Nephron (organoid): ENCODE results near the gene KIAA0232.

Experiments
- H3K27ac Mint-ChIP-seq, 3 experiments: 2 replicates each; pipeline ENCODE4 v1.8.0; 2020; ENCODE audit warnings: mixed read lengths in 3 of 3, mild to moderate bottlenecking in 2 of 3, moderate library complexity in 1 of 3
- H3K27me3 Mint-ChIP-seq: 2 replicates; pipeline ENCODE4 v1.8.0; 2021; ENCODE audit warnings: low read depth, mild to moderate bottlenecking, moderate library complexity, mixed read lengths
- H3K36me3 Mint-ChIP-seq: 2 replicates; pipeline ENCODE4 v1.8.0; 2020; ENCODE audit warnings: low read depth, mixed read lengths
- H3K4me1 Mint-ChIP-seq: 2 replicates; pipeline ENCODE4 v1.8.0; 2020; ENCODE audit warnings: mixed read lengths
- H3K4me3 Mint-ChIP-seq, 3 experiments: 2 replicates each; pipeline ENCODE4 v1.8.0; 2020; ENCODE audit warnings: mild to moderate bottlenecking in 3 of 3, mixed read lengths in 3 of 3, moderate library complexity in 2 of 3
- H3K9me3 Mint-ChIP-seq: 2 replicates; pipeline ENCODE4 v1.8.0; 2020; ENCODE audit warnings: mixed read lengths
- TF ChIP-seq, protein P1 (sequence below), 3 experiments: fragments of 200-600 bp; sonication (generic); IDR thresholded peaks; one replicate each; pipeline ENCODE4 v1.5.0; 2021; ENCODE audit warnings: antibody characterized with exemption in 3 of 3; ENCODE audit not compliant: unreplicated experiment in 3 of 3

KIAA0232 gene

DNA sequence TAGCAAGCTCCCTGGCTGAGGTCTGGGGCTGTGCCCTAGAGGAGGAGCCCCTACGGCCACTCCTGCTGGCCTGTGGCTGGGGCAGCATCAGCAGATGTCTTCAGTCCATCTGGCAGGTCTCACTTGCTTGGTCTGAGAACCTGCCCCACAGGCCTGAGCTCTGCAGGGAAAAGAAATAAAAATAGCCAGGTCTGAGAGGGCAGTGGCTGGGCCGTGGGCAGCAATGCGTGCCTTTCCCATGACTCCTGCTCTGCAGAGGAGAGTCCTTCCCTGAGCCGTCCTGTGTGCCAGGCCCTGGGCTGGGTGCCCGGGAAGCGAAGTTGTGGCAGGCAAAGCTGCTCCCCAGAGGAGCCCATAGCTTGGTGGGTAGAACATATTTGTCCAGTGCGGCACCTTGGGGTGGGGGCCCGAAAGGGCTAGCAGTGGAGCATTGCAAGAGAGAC, 11.3 kb upstream of the KIAA0232 start:
- TF ChIP-seq, protein P1, sequence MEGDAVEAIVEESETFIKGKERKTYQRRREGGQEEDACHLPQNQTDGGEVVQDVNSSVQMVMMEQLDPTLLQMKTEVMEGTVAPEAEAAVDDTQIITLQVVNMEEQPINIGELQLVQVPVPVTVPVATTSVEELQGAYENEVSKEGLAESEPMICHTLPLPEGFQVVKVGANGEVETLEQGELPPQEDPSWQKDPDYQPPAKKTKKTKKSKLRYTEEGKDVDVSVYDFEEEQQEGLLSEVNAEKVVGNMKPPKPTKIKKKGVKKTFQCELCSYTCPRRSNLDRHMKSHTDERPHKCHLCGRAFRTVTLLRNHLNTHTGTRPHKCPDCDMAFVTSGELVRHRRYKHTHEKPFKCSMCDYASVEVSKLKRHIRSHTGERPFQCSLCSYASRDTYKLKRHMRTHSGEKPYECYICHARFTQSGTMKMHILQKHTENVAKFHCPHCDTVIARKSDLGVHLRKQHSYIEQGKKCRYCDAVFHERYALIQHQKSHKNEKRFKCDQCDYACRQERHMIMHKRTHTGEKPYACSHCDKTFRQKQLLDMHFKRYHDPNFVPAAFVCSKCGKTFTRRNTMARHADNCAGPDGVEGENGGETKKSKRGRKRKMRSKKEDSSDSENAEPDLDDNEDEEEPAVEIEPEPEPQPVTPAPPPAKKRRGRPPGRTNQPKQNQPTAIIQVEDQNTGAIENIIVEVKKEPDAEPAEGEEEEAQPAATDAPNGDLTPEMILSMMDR (IDR thresholded peaks at IDR 0.05; ENCODE audit: unreplicated experiment in 3 of 3): no peak
- no peak overlapping the region for H3K4me3 Mint-ChIP-seq
- H3K36me3 Mint-ChIP-seq: no peaks in the 10 kb centered on the region
- no peaks in the 10 kb centered on the region for H3K9me3 Mint-ChIP-seq
- H3K27ac Mint-ChIP-seq: peak overlapping the region in 2 of 3 experiments; percentile 69 to 84
- H3K4me1 Mint-ChIP-seq: peaks cover 19% of the 10 kb centered on the region
- peaks cover 5% of the 10 kb centered on the region for H3K27me3 Mint-ChIP-seq

DNA sequence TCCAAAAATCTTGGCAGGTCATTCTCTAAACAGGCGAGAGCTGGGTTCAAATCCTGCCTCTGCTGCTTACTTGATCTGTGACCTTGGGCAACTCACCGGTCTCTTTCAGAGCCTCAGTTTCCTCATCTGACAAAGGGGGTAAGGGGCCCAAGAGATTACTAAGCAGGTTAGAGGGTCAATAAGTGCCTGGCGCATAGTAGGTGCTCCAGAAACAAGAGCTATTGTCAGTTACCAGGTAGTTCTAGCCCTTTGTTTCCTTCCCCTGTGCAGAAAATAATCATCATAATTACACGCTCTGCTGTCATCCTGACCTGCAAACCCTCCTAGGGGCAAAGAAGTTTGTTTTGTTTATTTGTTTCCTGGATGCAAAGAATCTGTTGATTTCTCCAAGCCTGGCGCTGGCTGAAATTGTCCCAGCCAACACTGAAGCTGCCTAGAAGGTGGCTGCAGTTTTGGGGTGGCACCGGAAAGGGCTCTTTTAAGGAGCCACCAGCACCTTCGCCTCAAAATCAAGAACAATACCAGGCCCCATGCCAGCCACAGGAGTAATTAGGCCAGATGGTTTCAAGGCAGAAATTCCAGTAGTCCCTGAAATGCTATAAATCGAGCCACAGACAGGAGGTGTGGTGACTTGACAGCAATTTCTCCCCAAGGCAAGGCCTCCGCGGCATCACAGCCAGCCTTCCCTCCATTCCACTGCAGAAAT, 10.2 kb upstream of the KIAA0232 start:
- Mint-ChIP-seq H3K27ac (peak overlapping the region; percentile 53 to 84 (median 76)), H3K27me3 (peaks cover 10% of the 10 kb centered on the region), H3K9me3 (no peaks in the 10 kb centered on the region), H3K4me3 (no peak overlapping the region), H3K36me3 (no peaks in the 10 kb centered on the region), H3K4me1 (peaks cover 19% of the 10 kb centered on the region)
- TF ChIP-seq, protein P1 (IDR thresholded peaks at IDR 0.05; ENCODE audit: unreplicated experiment in 3 of 3): no peak

DNA sequence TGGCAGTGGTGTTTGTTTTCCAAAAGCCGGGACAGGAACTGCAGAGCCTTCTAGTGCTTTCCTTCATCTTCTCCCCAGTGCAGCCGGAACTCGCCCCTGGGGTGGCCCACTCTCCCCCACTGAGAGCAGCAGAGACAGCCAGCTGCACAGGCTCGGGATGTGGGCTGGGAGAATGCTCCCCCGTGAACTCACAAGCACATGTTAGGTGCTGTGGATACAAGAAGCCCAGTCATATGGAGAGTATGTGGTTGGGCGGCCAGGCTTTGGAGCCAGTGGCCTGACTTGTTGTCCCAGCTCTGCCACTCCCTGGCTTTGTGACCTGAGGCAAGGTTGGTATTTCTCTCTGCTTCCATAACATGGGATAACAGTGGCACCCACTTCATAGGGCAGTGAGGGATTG, 9.4 kb upstream of the KIAA0232 start:
- TF ChIP-seq, protein P1 (IDR thresholded peaks at IDR 0.05; ENCODE audit: unreplicated experiment in 3 of 3): no peak
- H3K9me3 Mint-ChIP-seq: no peaks in the 10 kb centered on the region

DNA sequence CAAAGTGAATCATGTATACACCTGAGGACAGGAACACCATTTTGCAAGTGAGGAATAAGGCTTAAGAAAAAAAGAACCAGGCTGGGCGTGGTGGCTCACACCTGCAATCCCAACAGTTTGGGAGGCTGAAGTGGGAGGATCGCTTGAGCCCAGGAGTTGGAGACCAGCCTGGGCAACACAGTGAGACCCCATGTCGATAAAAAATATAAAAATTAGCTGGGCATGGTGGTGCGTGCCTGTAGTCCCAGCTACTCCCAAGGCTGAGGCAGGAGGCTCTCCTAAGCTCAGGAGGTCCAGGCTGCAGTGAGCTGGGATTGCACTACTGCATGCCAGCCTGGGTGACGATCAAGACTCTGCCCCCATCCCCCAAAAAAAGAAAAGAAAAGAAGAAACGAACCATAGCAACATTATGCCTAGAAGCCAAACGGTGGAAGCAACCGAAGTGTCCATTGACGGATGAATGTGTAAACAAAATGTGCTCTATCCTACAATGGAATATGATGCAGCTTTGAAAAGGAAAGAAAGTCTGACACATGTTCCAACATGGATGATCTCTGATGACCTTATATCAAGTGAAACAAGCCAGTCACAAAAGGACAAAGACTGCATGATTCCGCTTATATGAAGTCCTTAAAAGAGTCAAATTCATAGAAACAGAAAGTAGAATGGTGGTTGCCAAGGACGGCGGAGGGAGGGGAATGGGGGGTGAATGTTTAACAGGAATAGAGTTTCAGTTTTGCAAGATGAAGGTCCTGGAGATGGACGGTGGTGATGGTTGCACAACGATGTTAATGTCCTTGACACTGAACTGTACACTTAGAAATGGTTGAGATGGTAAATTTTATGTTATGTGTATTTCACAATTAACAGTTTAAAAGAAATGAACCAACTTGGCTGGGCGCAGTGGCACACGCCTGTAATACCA, 8.6 kb upstream of the KIAA0232 start:
- H3K27ac Mint-ChIP-seq: peak overlapping the region in 2 of 3 experiments; percentile 76 to 84
- peaks cover 19% of the 10 kb centered on the region for H3K27me3 Mint-ChIP-seq
- no peaks in the 10 kb centered on the region for H3K36me3 Mint-ChIP-seq
- TF ChIP-seq, protein P1 (IDR thresholded peaks at IDR 0.05; ENCODE audit: unreplicated experiment in 3 of 3): no peak
- H3K4me3 Mint-ChIP-seq: no peak overlapping the region
- H3K4me1 Mint-ChIP-seq: peaks cover 19% of the 10 kb centered on the region
- H3K9me3 Mint-ChIP-seq: no peaks in the 10 kb centered on the region

More for the DNA sequence above, 9.4 kb upstream of the KIAA0232 start:
- Mint-ChIP-seq H3K27ac (peak overlapping the region; percentile 53 to 84 (median 76)), H3K36me3 (no peaks in the 10 kb centered on the region), H3K27me3 (peaks cover 14% of the 10 kb centered on the region), H3K4me1 (peaks cover 19% of the 10 kb centered on the region), H3K4me3 (no peak overlapping the region)

DNA sequence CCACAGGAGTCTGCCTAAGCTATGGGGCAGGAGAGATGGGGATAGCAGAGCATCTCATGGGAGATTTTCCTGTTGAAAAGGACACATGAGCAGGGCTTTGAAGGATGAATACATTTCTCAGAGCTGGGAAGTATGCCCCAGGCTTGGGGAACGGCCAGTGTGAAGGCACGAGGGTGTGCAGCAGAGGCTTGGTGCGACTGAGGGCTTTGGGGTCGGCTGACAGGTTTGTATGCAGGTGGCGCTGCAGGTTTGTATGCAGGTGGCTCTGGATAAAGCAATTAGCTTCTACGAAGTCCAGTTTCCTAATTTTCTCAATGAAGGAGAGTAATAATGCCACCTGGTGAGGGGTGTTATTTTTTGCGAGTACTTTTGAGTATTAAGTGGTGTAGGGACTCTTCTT, 6.8 kb upstream of the KIAA0232 start:
- H3K9me3 Mint-ChIP-seq: no peaks in the 10 kb centered on the region
- H3K4me3 Mint-ChIP-seq: no peak overlapping the region
- TF ChIP-seq, protein P1 (IDR thresholded peaks at IDR 0.05; ENCODE audit: unreplicated experiment in 3 of 3): no peak

More for the DNA sequence above, 6.8 kb upstream of the KIAA0232 start:
- H3K4me1 Mint-ChIP-seq: peaks cover 19% of the 10 kb centered on the region
- no peak overlapping the region for H3K27ac Mint-ChIP-seq
- H3K27me3 Mint-ChIP-seq: peaks cover 26% of the 10 kb centered on the region
- H3K36me3 Mint-ChIP-seq: no peaks in the 10 kb centered on the region
